H9 (cell line): ENCODE data around the gene SYCP2L. TPM values are rescaled to one million over a fixed set of nuclear protein-coding genes. Genes with fewer than 3 reads are reported as not detected.

Source experiments
- DNase-seq: peaks from one replicate; pipeline ENCODE4 v3.0.0-alpha.2; 2017
- H2AFZ ChIP-seq: one replicate; pipeline ENCODE4 v1.6.1; 2013; ENCODE audit warnings: mild to moderate bottlenecking, low read length, control low read depth, moderate library complexity
- H2AK5ac ChIP-seq: 2 replicates; pipeline ENCODE4 v1.6.1; 2013; ENCODE audit warnings: low read length, control low read depth, mixed read lengths; ENCODE audit not compliant: insufficient read length
- H2BK120ac ChIP-seq: one replicate; pipeline ENCODE4 v1.6.1; 2013; ENCODE audit warnings: low read depth, mild to moderate bottlenecking, low read length, control low read depth, inconsistent platforms; ENCODE audit not compliant: poor library complexity, severe bottlenecking
- H2BK12ac ChIP-seq: 2 replicates; pipeline ENCODE4 v1.6.1; 2013; ENCODE audit warnings: low read length, control low read depth, mixed read lengths, low read depth; ENCODE audit not compliant: insufficient read length
- H2BK15ac ChIP-seq: 2 replicates; pipeline ENCODE4 v1.6.1; 2013; ENCODE audit warnings: low read depth, low read length, control low read depth
- H2BK20ac ChIP-seq: one replicate; pipeline ENCODE4 v1.6.1; 2013; ENCODE audit warnings: low read depth, mild to moderate bottlenecking, low read length, control low read depth, inconsistent platforms; ENCODE audit not compliant: poor library complexity, severe bottlenecking
- H2BK5ac ChIP-seq: 2 replicates; pipeline ENCODE4 v1.6.1; 2013; ENCODE audit warnings: low read length, control low read depth, mixed read lengths; ENCODE audit not compliant: insufficient read length
- H3K14ac ChIP-seq: 2 replicates; pipeline ENCODE4 v1.6.1; 2013; ENCODE audit warnings: low read length, control low read depth; ENCODE audit not compliant: insufficient read depth
- H3K18ac ChIP-seq: 2 replicates; pipeline ENCODE4 v1.6.1; 2013; ENCODE audit warnings: low read depth, mild to moderate bottlenecking, mixed read lengths, low read length, control low read depth; ENCODE audit not compliant: insufficient read length
- H3K23ac ChIP-seq: 2 replicates; pipeline ENCODE4 v1.6.1; 2013; ENCODE audit warnings: low read length, control low read depth, mixed read lengths, low read depth; ENCODE audit not compliant: insufficient read length
- H3K23me2 ChIP-seq: 2 replicates; pipeline ENCODE4 v1.6.1; 2013; ENCODE audit warnings: low read depth, mild to moderate bottlenecking, mixed read lengths, low read length, control low read depth; ENCODE audit not compliant: insufficient read length, poor library complexity, severe bottlenecking
- H3K27ac ChIP-seq: 2 replicates; pipeline ENCODE4 v1.5.1; 2013; ENCODE audit warnings: low read length, control low read depth, mixed read lengths, low read depth; ENCODE audit not compliant: insufficient read length
- H3K27me3 ChIP-seq: 2 replicates; pipeline ENCODE4 v1.6.1; 2013; ENCODE audit warnings: low read length, control low read depth, inconsistent platforms; ENCODE audit not compliant: insufficient read depth
- H3K4ac ChIP-seq: 2 replicates; pipeline ENCODE4 v1.6.1; 2013; ENCODE audit warnings: low read depth, mild to moderate bottlenecking, control low read depth, inconsistent platforms, low read length, moderate library complexity
- H3K4me1 ChIP-seq: 2 replicates; pipeline ENCODE4 v1.6.1; 2013; ENCODE audit warnings: low read length, control low read depth, inconsistent platforms; ENCODE audit not compliant: insufficient read depth
- H3K4me2 ChIP-seq: 2 replicates; pipeline ENCODE4 v1.6.1; 2013; ENCODE audit warnings: low read length, control low read depth, mixed read lengths; ENCODE audit not compliant: insufficient read length, insufficient read depth
- H3K56ac ChIP-seq: 2 replicates; pipeline ENCODE4 v1.6.1; 2013; ENCODE audit warnings: low read depth, mild to moderate bottlenecking, mixed read lengths, low read length, control low read depth; ENCODE audit not compliant: insufficient read length
- H3K79me1 ChIP-seq: 2 replicates; pipeline ENCODE4 v1.6.1; 2013; ENCODE audit warnings: low read depth, mild to moderate bottlenecking, moderate library complexity, low read length, control low read depth, inconsistent platforms; ENCODE audit not compliant: insufficient read depth, poor library complexity, severe bottlenecking
- H3K79me2 ChIP-seq: 2 replicates; pipeline ENCODE4 v1.6.1; 2013; ENCODE audit warnings: low read length, control low read depth, inconsistent platforms; ENCODE audit not compliant: insufficient read depth
- H3K9ac ChIP-seq: 2 replicates; pipeline ENCODE4 v1.6.1; 2013; ENCODE audit warnings: low read length, control low read depth, mixed read lengths; ENCODE audit not compliant: insufficient read length; ENCODE audit errors: extremely low read depth
- H3K9me3 ChIP-seq: one replicate; pipeline ENCODE4 v1.6.1; 2013; ENCODE audit warnings: low read depth, low read length, inconsistent platforms; ENCODE audit not compliant: control insufficient read depth
- H3T11ph ChIP-seq: one replicate; pipeline ENCODE4 v1.6.1; 2013; ENCODE audit warnings: mild to moderate bottlenecking, low read length, control low read depth, inconsistent platforms
- H4K20me1 ChIP-seq: one replicate; pipeline ENCODE4 v1.6.1; 2013; ENCODE audit not compliant: control insufficient read depth, insufficient read length, insufficient read depth
- H4K5ac ChIP-seq: 2 replicates; pipeline ENCODE4 v1.6.1; 2013; ENCODE audit warnings: low read depth, mild to moderate bottlenecking, mixed read lengths, low read length, control low read depth; ENCODE audit not compliant: insufficient read length
- H4K8ac ChIP-seq: replicated peaks from 2 replicates; pipeline ENCODE4 v1.6.1; 2013; ENCODE audit warnings: low read length, control low read depth, mixed read lengths, low read depth; ENCODE audit not compliant: insufficient read length
- H4K91ac ChIP-seq: 2 replicates; pipeline ENCODE4 v1.6.1; 2013; ENCODE audit warnings: low read depth, mild to moderate bottlenecking, moderate library complexity, mixed read lengths, low read length, control low read depth; ENCODE audit not compliant: insufficient read length
- H3K27ac Mint-ChIP-seq, 3 experiments: 2 replicates in 2 of 3; 3 replicates in 1 of 3; pipeline ENCODE4 v1.8.0; 2020 to 2021; ENCODE audit warnings: mixed read lengths in 3 of 3, mild to moderate bottlenecking in 1 of 3, moderate library complexity in 1 of 3
- H3K27me3 Mint-ChIP-seq: 2 replicates; pipeline ENCODE4 v1.8.0; 2021; ENCODE audit warnings: low read depth, mild to moderate bottlenecking, moderate library complexity, mixed read lengths
- H3K36me3 Mint-ChIP-seq, 3 experiments: 2 replicates in 2 of 3; 3 replicates in 1 of 3; pipeline ENCODE4 v1.8.0; 2020 to 2021; ENCODE audit warnings: low read depth in 3 of 3, mixed read lengths in 3 of 3; ENCODE audit not compliant: insufficient read depth in 1 of 3
- H3K4me1 Mint-ChIP-seq, 2 experiments: 2 replicates each; pipeline ENCODE4 v1.8.0; 2020; ENCODE audit warnings: mixed read lengths in 2 of 2
- H3K4me3 Mint-ChIP-seq, 2 experiments: 2 replicates in 1 of 2; 3 replicates in 1 of 2; pipeline ENCODE4 v1.8.0; 2020 to 2021; ENCODE audit warnings: mild to moderate bottlenecking in 2 of 2, mixed read lengths in 2 of 2, moderate library complexity in 1 of 2
- H3K9me3 Mint-ChIP-seq, 2 experiments: 2 replicates in 1 of 2; 3 replicates in 1 of 2; pipeline ENCODE4 v1.8.0; 2020; ENCODE audit warnings: mild to moderate bottlenecking in 2 of 2, mixed read lengths in 2 of 2, moderate library complexity in 1 of 2
- CTCF ChIP-seq: fragments of 200-600 bp; sonication (generic); conservative IDR thresholded peaks from 3 replicates; pipeline ENCODE4 v1.8.0; 2021; ENCODE audit warnings: antibody characterized with exemption, mild to moderate bottlenecking
- WGBS: extraction: QIAGEN DNeasy Blood & Tissue Kit; methylation state at CpG from one replicate; pipeline ENCODE4 v1.1.7; 2013; ENCODE audit warnings: missing lambda C conversion rate, low lambda C conversion rate, mixed read lengths; ENCODE audit not compliant: insufficient read length; ENCODE audit errors: extremely low coverage; 5-methylcytosine and 5-hydroxymethylcytosine counted together
- total RNA-seq: library from RNA; stranded (reverse); gene quantifications from 2 replicates; pipeline ENCODE4 v1.2.1, GENCODE V29; 2021

The SYCP2L gene
- total RNA-seq, 1 experiment from 2014 or later: 3.5 TPM

GRCh38 chr6:10961837-10962236, 75.0 kb downstream of the SYCP2L start:
- H3K4me3 Mint-ChIP-seq: no peak overlapping the region
- Histone ChIP-seq H2BK120ac (no peak overlapping the region), H2AK5ac (no peak overlapping the region), H3K27ac (no peak overlapping the region), H2BK15ac (no peak overlapping the region), H3K23me2 (no peaks in the 10 kb centered on the region), H4K5ac (no peak overlapping the region), H3K23ac (no peak overlapping the region), H3K14ac (no peak overlapping the region), H2BK20ac (no peak overlapping the region), H3K4me2 (no peak overlapping the region), H3K27me3 (peaks cover 9% of the 10 kb centered on the region; the same call in 1 of the 2 replicates), H3K79me2 (no peaks in the 10 kb centered on the region), H2BK5ac (no peak overlapping the region), H2AFZ (no peak overlapping the region), H2BK12ac (no peak overlapping the region), H3K4ac (no peak overlapping the region), H4K8ac (no peak overlapping the region), H3K9ac (no peak overlapping the region), H3K56ac (no peak overlapping the region), H4K91ac (no peak overlapping the region), H4K20me1 (no peaks in the 10 kb centered on the region), H3T11ph (no peak overlapping the region), H3K9me3 (no peaks in the 10 kb centered on the region), H3K18ac (no peak overlapping the region), H3K79me1 (no peaks in the 10 kb centered on the region), H3K4me1 (no peaks in the 10 kb centered on the region)
- peaks cover 9 to 11% of the 10 kb centered on the region in 2 experiments for H3K4me1 Mint-ChIP-seq
- WGBS: no CpG with 5 or more reads among the region's 3 CpGs
- H3K27me3 Mint-ChIP-seq: peaks cover 69% of the 10 kb centered on the region
- peaks cover 5 to 9% (median 6%) of the 10 kb centered on the region in 3 experiments; a peak in 6 of 7 replicates for H3K36me3 Mint-ChIP-seq
- DNase-seq: no peak
- no peak overlapping the region for H3K27ac Mint-ChIP-seq
- peaks cover 3 to 13% of the 10 kb centered on the region in 2 experiments; a peak in 4 of 5 replicates for H3K9me3 Mint-ChIP-seq
- TF ChIP-seq CTCF: no peak; the same call in 1 of the 3 replicates
